ENCODE data around the gene RABGAP1L.
"Not testable (repeated sequence)": the region's sequence is repeated elsewhere in the genome, so short reads cannot be mapped to it uniquely, and the experiment has no call there.

Gene RABGAP1L

DNA sequence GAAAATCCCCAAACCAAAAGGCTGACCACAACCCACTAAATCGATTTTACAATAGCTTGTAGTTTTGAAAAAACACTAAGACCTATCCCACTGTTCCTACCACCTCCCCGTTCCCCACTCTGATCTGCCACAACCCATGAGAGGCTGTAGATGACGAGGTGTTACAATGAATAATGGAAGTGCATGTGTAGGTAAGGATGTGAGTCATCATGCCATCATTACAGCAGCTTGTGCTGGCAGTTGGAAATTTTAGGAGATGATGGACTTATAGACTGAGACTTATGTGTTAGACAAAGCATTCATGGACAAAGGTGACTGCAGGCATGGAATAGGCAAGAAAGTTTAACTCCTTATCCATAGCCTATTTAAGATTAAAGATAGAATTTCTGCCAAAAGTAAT is 655.7 kb downstream of the RABGAP1L start:
- H2AFZ ChIP-seq (ENCODE audit: low read depth, low read length) = no peak overlapping the region
- H3K4me2 ChIP-seq (ENCODE audit: low read length) = peak overlapping the region; percentile 84
- H4K20me1 ChIP-seq (ENCODE audit: insufficient read depth, low read length) = peaks cover 7% of the 10 kb centered on the region; the same call in 1 of the 2 replicates
- TF ChIP-seq, protein P1, sequence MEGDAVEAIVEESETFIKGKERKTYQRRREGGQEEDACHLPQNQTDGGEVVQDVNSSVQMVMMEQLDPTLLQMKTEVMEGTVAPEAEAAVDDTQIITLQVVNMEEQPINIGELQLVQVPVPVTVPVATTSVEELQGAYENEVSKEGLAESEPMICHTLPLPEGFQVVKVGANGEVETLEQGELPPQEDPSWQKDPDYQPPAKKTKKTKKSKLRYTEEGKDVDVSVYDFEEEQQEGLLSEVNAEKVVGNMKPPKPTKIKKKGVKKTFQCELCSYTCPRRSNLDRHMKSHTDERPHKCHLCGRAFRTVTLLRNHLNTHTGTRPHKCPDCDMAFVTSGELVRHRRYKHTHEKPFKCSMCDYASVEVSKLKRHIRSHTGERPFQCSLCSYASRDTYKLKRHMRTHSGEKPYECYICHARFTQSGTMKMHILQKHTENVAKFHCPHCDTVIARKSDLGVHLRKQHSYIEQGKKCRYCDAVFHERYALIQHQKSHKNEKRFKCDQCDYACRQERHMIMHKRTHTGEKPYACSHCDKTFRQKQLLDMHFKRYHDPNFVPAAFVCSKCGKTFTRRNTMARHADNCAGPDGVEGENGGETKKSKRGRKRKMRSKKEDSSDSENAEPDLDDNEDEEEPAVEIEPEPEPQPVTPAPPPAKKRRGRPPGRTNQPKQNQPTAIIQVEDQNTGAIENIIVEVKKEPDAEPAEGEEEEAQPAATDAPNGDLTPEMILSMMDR (IDR thresholded peaks at IDR 0.05; ENCODE audit: low read depth, low read length) = no peak
- no peak for TF ChIP-seq EZH2phosphoT487 (IDR thresholded peaks at IDR 0.05; ENCODE audit: low read depth)
- H3K27me3 ChIP-seq (ENCODE audit: low read depth, low read length) = no peaks in the 10 kb centered on the region
- no peaks in the 10 kb centered on the region for H3K9me3 ChIP-seq (ENCODE audit: insufficient read depth, low read length)
- H3K4me1 ChIP-seq (ENCODE audit: low read length) = peaks cover 62% of the 10 kb centered on the region
- H3K9ac ChIP-seq (ENCODE audit: low read length) = no peak overlapping the region
- H3K79me2 ChIP-seq (ENCODE audit: low read length) = no peaks in the 10 kb centered on the region
- peak overlapping the region; percentile 57 for H3K4me3 ChIP-seq (ENCODE audit: low read length)
- no peaks in the 10 kb centered on the region for H3K36me3 ChIP-seq (replicated peaks; ENCODE audit: low read depth, low read length)
- H3K27ac ChIP-seq (ENCODE audit: low read length) = peak overlapping the region; percentile 23; the same call in 1 of the 2 replicates

DNA sequence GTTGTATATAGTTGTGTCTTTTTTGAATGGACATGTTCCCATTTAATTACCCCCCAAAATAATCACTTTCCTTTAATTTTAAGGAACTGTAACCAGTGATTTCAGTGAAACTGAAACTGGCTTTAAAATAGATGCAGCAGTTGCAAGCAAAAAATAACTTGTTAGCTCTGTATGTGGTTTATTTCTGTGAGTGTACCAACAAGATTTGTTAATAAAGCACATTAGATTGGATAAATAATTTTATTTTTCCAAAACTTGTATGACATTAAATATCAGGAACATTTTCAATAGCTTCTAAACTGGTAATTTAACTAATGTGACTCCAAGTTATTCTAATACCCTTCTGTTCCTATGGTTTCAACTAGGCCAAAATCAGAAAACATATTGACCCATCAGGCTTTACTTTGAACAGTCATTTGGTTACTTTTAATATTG is 656.2 kb downstream of the RABGAP1L start:
- Histone ChIP-seq H3K4me1 (ENCODE audit: low read length) (peaks cover 58% of the 10 kb centered on the region), H3K4me2 (ENCODE audit: low read length) (peak overlapping the region; percentile 84)

DNA sequence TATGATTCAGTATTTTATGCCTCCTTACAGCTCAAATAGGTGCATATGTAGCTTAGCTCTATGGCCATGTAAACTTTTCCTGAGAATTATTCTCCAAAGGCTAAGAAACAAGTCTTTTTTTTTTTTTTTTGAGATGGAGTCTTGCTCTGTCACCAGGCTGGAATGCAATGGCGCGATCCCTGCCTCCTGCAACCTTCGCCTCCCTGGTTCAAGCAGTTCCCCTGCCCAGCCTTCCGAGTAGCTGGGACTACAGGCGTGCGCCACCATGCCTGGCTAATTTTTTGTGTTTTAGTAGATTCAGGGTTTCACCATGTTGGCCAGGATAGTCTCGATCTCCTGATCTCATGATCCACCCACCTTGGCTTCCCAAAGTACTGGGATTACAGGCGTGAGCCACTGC is 657.3 kb downstream of the RABGAP1L start:
- H2AFZ ChIP-seq (ENCODE audit: low read depth, low read length); H4K20me1 ChIP-seq (ENCODE audit: insufficient read depth, low read length); H3K4me2 ChIP-seq (ENCODE audit: low read length); H3K36me3 ChIP-seq (replicated peaks; ENCODE audit: low read depth, low read length); H3K79me2 ChIP-seq (ENCODE audit: low read length); H3K9me3 ChIP-seq (ENCODE audit: insufficient read depth, low read length); H3K9ac ChIP-seq (ENCODE audit: low read length); H3K27ac ChIP-seq (ENCODE audit: low read length); H3K4me3 ChIP-seq (ENCODE audit: low read length); H3K27me3 ChIP-seq (ENCODE audit: low read depth, low read length): not testable (repeated sequence)
- H3K4me1 ChIP-seq (ENCODE audit: low read length) = peaks cover 49% of the 10 kb centered on the region

More for the DNA sequence above, 656.2 kb downstream of the RABGAP1L start:
- Histone ChIP-seq H3K9me3 (ENCODE audit: insufficient read depth, low read length) (no peaks in the 10 kb centered on the region), H3K36me3 (replicated peaks; ENCODE audit: low read depth, low read length) (no peaks in the 10 kb centered on the region), H3K79me2 (ENCODE audit: low read length) (no peaks in the 10 kb centered on the region), H3K27me3 (ENCODE audit: low read depth, low read length) (no peaks in the 10 kb centered on the region), H2AFZ (ENCODE audit: low read depth, low read length) (no peak overlapping the region), H3K9ac (ENCODE audit: low read length) (peak overlapping the region; percentile 12; the same call in 1 of the 2 replicates), H3K27ac (ENCODE audit: low read length) (peak overlapping the region; percentile 49), H3K4me3 (ENCODE audit: low read length) (peak overlapping the region; percentile 57), H4K20me1 (ENCODE audit: insufficient read depth, low read length) (peaks cover 4% of the 10 kb centered on the region; the same call in 1 of the 2 replicates)
- no peak for TF ChIP-seq EZH2phosphoT487 (IDR thresholded peaks at IDR 0.05; ENCODE audit: low read depth)
- TF ChIP-seq, protein P1 (IDR thresholded peaks at IDR 0.05; ENCODE audit: low read depth, low read length) = no peak

DNA sequence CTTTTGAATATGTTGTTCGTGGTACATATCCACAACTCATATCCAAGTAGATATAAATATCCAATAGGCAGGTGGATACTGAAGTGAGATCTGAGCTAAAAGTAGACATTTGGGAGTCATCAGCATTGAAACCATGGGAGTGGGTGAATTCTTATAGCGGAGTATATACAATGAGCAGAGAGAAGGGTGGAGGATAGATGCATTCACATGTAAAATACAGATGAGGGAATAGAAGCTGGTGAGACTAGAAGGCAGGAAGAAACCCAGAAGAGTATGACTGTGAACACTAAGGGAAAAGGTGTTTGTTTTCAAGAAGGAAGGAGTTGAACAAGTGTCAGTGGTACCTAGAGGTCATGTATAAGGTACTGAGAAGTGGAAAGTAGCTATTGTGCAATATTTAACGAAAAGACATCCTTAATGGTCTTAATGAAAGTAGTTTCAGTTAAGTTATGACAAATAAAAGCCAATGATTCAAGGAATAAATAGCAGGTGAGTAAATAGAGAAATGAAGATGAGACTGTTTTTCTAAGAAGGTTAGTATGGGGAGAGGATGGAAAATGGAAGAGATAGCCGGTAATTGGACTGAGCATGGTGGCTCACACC is 658.8 kb downstream of the RABGAP1L start:
- Histone ChIP-seq H3K4me2 (ENCODE audit: low read length) (peak overlapping the region; percentile 59), H2AFZ (ENCODE audit: low read depth, low read length) (no peak overlapping the region), H4K20me1 (ENCODE audit: insufficient read depth, low read length) (peaks cover 4% of the 10 kb centered on the region; the same call in 1 of the 2 replicates), H3K27me3 (ENCODE audit: low read depth, low read length) (no peaks in the 10 kb centered on the region), H3K27ac (ENCODE audit: low read length) (no peak overlapping the region), H3K9ac (ENCODE audit: low read length) (no peak overlapping the region), H3K4me3 (ENCODE audit: low read length) (peak overlapping the region; percentile 11; the same call in 1 of the 2 replicates), H3K36me3 (replicated peaks; ENCODE audit: low read depth, low read length) (no peaks in the 10 kb centered on the region), H3K79me2 (ENCODE audit: low read length) (no peaks in the 10 kb centered on the region), H3K9me3 (ENCODE audit: insufficient read depth, low read length) (no peaks in the 10 kb centered on the region), H3K4me1 (ENCODE audit: low read length) (peaks cover 49% of the 10 kb centered on the region)
- TF ChIP-seq EZH2phosphoT487 (IDR thresholded peaks at IDR 0.05; ENCODE audit: low read depth) = no peak
- TF ChIP-seq, protein P1 (IDR thresholded peaks at IDR 0.05; ENCODE audit: low read depth, low read length) = no peak
